ENCODE data around the gene CAVIN4. TPM values are rescaled to one million over a fixed set of nuclear protein-coding genes. Genes with fewer than 3 reads are reported as not detected.

The CAVIN4 gene
- total and polyA plus RNA-seq, 2 experiments from 2014 or later = 3.0 to 6.0 TPM

GRCh38 chr9:100619194-100619593 is 41.3 kb downstream of the CAVIN4 start:
- DNase-seq (ENCODE audit: low spot score) = peak; percentile 47
- H3K4me1 ChIP-seq (ENCODE audit: insufficient read depth) = no peaks in the 10 kb centered on the region
- H3K27me3 ChIP-seq (ENCODE audit: insufficient read depth) = no peaks in the 10 kb centered on the region
- no peak overlapping the region for H3K4me3 ChIP-seq
- Mint-ChIP-seq H3K27ac (no peak overlapping the region), H3K36me3 (ENCODE audit: low read depth) (peaks cover 4% of the 10 kb centered on the region; the same call in 1 of the 3 replicates), H3K9me3 (peaks cover 24% of the 10 kb centered on the region; the same call in 2 of the 3 replicates), H3K4me3 (no peak overlapping the region), H3K27me3 (ENCODE audit: insufficient read depth, low read depth, poor library complexity) (no peaks in the 10 kb centered on the region), H3K4me1 (no peaks in the 10 kb centered on the region)
- H3K9me2 ChIP-seq (ENCODE audit: insufficient read depth) = peaks cover 3% of the 10 kb centered on the region; the same call in 1 of the 2 replicates
- no peaks in the 10 kb centered on the region for H3K79me2 ChIP-seq (replicated peaks; ENCODE audit: insufficient read depth)
- no peaks in the 10 kb centered on the region for H4K20me1 ChIP-seq (replicated peaks; ENCODE audit: insufficient read depth)
- TF ChIP-seq ZNF331 (CRISPR knock-in tag; IDR thresholded peaks at IDR 0.05; ENCODE audit: low read depth) = no peak
- TF ChIP-seq, protein P1, sequence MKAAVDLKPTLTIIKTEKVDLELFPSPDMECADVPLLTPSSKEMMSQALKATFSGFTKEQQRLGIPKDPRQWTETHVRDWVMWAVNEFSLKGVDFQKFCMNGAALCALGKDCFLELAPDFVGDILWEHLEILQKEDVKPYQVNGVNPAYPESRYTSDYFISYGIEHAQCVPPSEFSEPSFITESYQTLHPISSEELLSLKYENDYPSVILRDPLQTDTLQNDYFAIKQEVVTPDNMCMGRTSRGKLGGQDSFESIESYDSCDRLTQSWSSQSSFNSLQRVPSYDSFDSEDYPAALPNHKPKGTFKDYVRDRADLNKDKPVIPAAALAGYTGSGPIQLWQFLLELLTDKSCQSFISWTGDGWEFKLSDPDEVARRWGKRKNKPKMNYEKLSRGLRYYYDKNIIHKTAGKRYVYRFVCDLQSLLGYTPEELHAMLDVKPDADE (IDR thresholded peaks at IDR 0.05) = no peak
- TF ChIP-seq EZH2phosphoT487 (IDR thresholded peaks at IDR 0.05; ENCODE audit: unreplicated experiment) = no peak
- TF ChIP-seq EZH2 (IDR thresholded peaks at IDR 0.05; ENCODE audit: low read depth, unreplicated experiment) = no peak
- TF ChIP-seq JUNB (IDR thresholded peaks at IDR 0.05; ENCODE audit: unreplicated experiment) = no peak
- no peak for TF ChIP-seq STAT1 (IDR thresholded peaks at IDR 0.05; ENCODE audit: unreplicated experiment)
- TF ChIP-seq CTCF (conservative IDR thresholded peaks at IDR 0.05; ENCODE audit: low read depth in 2 of 2) = no peak
- no peak for TF ChIP-seq CREB1 (CRISPR knock-in tag; IDR thresholded peaks at IDR 0.05; ENCODE audit: low read depth)
- H3K36me3 ChIP-seq (ENCODE audit: insufficient read depth) = no peaks in the 10 kb centered on the region; the same call in 1 of the 2 replicates
- 0 out of 2 replicates have a peak overlapping the region, but pooled peaks have one; percentile 52 for H2AFZ ChIP-seq
- H3K27ac ChIP-seq (ENCODE audit: low read depth) = no peak overlapping the region
- no peaks in the 10 kb centered on the region for H3F3A ChIP-seq (replicated peaks; ENCODE audit: low read depth)
- peak; percentile 81 for ATAC-seq
- no peak overlapping the region for H3K4me2 ChIP-seq

DNA sequence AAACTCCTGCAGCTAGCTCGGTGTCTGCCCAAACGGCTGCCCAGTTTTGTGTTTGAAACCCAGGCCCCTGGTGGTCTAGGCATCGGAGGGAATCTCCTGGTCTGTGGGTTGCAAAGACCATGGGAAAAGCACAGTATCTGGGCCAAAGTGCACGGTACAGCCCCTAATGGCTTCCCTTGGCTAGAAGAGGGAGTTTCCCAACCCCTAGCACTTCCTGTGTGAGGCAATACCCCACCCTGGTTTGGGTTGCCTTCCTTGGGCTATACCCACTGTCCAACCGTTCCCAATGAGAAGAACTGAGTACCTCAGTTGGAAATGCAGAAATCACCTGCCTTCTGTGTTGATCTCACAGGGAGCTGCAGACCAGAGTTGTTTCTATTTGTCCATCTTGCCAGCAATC is 41.8 kb downstream of the CAVIN4 start:
- Mint-ChIP-seq H3K4me3 (no peak overlapping the region), H3K4me1 (no peaks in the 10 kb centered on the region)
- H3K27ac ChIP-seq (ENCODE audit: low read depth) = no peak overlapping the region

More for the DNA sequence above, 41.8 kb downstream of the CAVIN4 start:
- no peak overlapping the region for H3K4me3 ChIP-seq
- peaks cover 4% of the 10 kb centered on the region; the same call in 1 of the 3 replicates for H3K36me3 Mint-ChIP-seq (ENCODE audit: low read depth)
- H4K20me1 ChIP-seq (replicated peaks; ENCODE audit: insufficient read depth) = no peaks in the 10 kb centered on the region
- no peaks in the 10 kb centered on the region for H3K27me3 ChIP-seq (ENCODE audit: insufficient read depth)
- peaks cover 24% of the 10 kb centered on the region; the same call in 2 of the 3 replicates for H3K9me3 Mint-ChIP-seq
- H2AFZ ChIP-seq = no peak overlapping the region
- ATAC-seq = no peak; the same call in 2 of the 3 replicates
- TF ChIP-seq POLR2AphosphoS5 (IDR thresholded peaks at IDR 0.05; ENCODE audit: low read depth) = no peak
- peaks cover 3% of the 10 kb centered on the region; the same call in 1 of the 2 replicates for H3K9me2 ChIP-seq (ENCODE audit: insufficient read depth)
- no peaks in the 10 kb centered on the region for H3K4me1 ChIP-seq (ENCODE audit: insufficient read depth)
- no peak overlapping the region for H3K27ac Mint-ChIP-seq
- no peak overlapping the region for H3K4me2 ChIP-seq
- H3F3A ChIP-seq (replicated peaks; ENCODE audit: low read depth) = no peaks in the 10 kb centered on the region
- no peaks in the 10 kb centered on the region for H3K79me2 ChIP-seq (replicated peaks; ENCODE audit: insufficient read depth)
- no peaks in the 10 kb centered on the region; the same call in 1 of the 2 replicates for H3K36me3 ChIP-seq (ENCODE audit: insufficient read depth)
- H3K27me3 Mint-ChIP-seq (ENCODE audit: insufficient read depth, low read depth, poor library complexity) = no peaks in the 10 kb centered on the region
- DNase-seq (ENCODE audit: low spot score) = no peak
